Measurements from ENCODE around the gene FAM43B.

Gene FAM43B

GRCh38 chr1:20560966-20561365 lies 8.6 kb downstream of the FAM43B start:
- TF ChIP-seq TAF1 (IDR thresholded peaks at IDR 0.05; ENCODE audit: borderline replicate concordance, insufficient read depth, low read length) (no peak), FOXP2 (optimal IDR thresholded peaks at IDR 0.05; ENCODE audit: borderline replicate concordance, extremely low read depth, extremely low read length, insufficient read depth) (no peak)

GRCh38 chr1:20565234-20565633 lies 12.9 kb downstream of the FAM43B start:
- no peak for TF ChIP-seq SIN3A (IDR thresholded peaks at IDR 0.05; ENCODE audit: borderline replicate concordance, insufficient read depth, low read length)
- no peak for TF ChIP-seq FOXP2 (optimal IDR thresholded peaks at IDR 0.05; ENCODE audit: borderline replicate concordance, extremely low read depth, extremely low read length, insufficient read depth)
- TF ChIP-seq POLR2AphosphoS5 (IDR thresholded peaks at IDR 0.05; ENCODE audit: low read depth, low read length) = no peak
- TF ChIP-seq REST (IDR thresholded peaks at IDR 0.05; ENCODE audit: insufficient read depth in 1 of 2, low read depth in 2 of 2, low read length in 2 of 2) = no peak
- TF ChIP-seq TAF1 (IDR thresholded peaks at IDR 0.05; ENCODE audit: borderline replicate concordance, insufficient read depth, low read length) = no peak

- TF ChIP-seq SIN3A (IDR thresholded peaks at IDR 0.05; ENCODE audit: borderline replicate concordance, insufficient read depth, low read length) = no peak
- TF ChIP-seq FOXP2 (optimal IDR thresholded peaks at IDR 0.05; ENCODE audit: borderline replicate concordance, extremely low read depth, extremely low read length, insufficient read depth) = no peak
- TF ChIP-seq TAF1 (IDR thresholded peaks at IDR 0.05; ENCODE audit: borderline replicate concordance, insufficient read depth, low read length) = no peak
- TF ChIP-seq POLR2AphosphoS5 (IDR thresholded peaks at IDR 0.05; ENCODE audit: low read depth, low read length) = no peak
- TF ChIP-seq REST (IDR thresholded peaks at IDR 0.05; ENCODE audit: insufficient read depth in 1 of 2, low read depth in 2 of 2, low read length in 2 of 2) = no peak
Observed at GRCh38 chr1:20569523-20570098, 17.2 kb downstream of the FAM43B start.

GRCh38 chr1:20571427-20571826 lies 19.1 kb downstream of the FAM43B start:
- no peak for TF ChIP-seq POLR2AphosphoS5 (IDR thresholded peaks at IDR 0.05; ENCODE audit: low read depth, low read length)
- TF ChIP-seq TAF1 (IDR thresholded peaks at IDR 0.05; ENCODE audit: borderline replicate concordance, insufficient read depth, low read length) = no peak
- no peak for TF ChIP-seq REST (IDR thresholded peaks at IDR 0.05; ENCODE audit: insufficient read depth in 1 of 2, low read depth in 2 of 2, low read length in 2 of 2)
- TF ChIP-seq FOXP2 (optimal IDR thresholded peaks at IDR 0.05; ENCODE audit: borderline replicate concordance, extremely low read depth, extremely low read length, insufficient read depth) = no peak
- TF ChIP-seq SIN3A (IDR thresholded peaks at IDR 0.05; ENCODE audit: borderline replicate concordance, insufficient read depth, low read length) = no peak

GRCh38 chr1:20573987-20574386 lies 21.6 kb downstream of the FAM43B start:
- TF ChIP-seq POLR2AphosphoS5 (IDR thresholded peaks at IDR 0.05; ENCODE audit: low read depth, low read length) (no peak), REST (IDR thresholded peaks at IDR 0.05; ENCODE audit: insufficient read depth in 1 of 2, low read depth in 2 of 2, low read length in 2 of 2) (no peak), FOXP2 (optimal IDR thresholded peaks at IDR 0.05; ENCODE audit: borderline replicate concordance, extremely low read depth, extremely low read length, insufficient read depth) (no peak), TAF1 (IDR thresholded peaks at IDR 0.05; ENCODE audit: borderline replicate concordance, insufficient read depth, low read length) (no peak), SIN3A (IDR thresholded peaks at IDR 0.05; ENCODE audit: borderline replicate concordance, insufficient read depth, low read length) (no peak)

Measured in PFSK-1 (cell line).